ENCODE measurements around the gene SAT2. TPM values are rescaled to one million over a fixed set of nuclear protein-coding genes. Genes with fewer than 3 reads are reported as not detected.

SAT2 gene
- total RNA-seq, 1 donor from 2014 or later: 82.1 TPM

GRCh38 chr17:7634384-7634783 lies 6.8 kb upstream of the SAT2 start:
- Mint-ChIP-seq H3K36me3 (ENCODE audit: low read depth) (no peaks in the 10 kb centered on the region), H3K27me3 (ENCODE audit: low read depth) (peaks cover 1% of the 10 kb centered on the region), H3K9me3 (ENCODE audit: low read depth) (no peaks in the 10 kb centered on the region), H3K4me1 (ENCODE audit: low read depth) (no peaks in the 10 kb centered on the region), H3K27ac (ENCODE audit: unreplicated experiment) (no peak overlapping the region), H3K4me3 (ENCODE audit: unreplicated experiment) (no peak overlapping the region)
- peak; percentile 75 for TF ChIP-seq CTCF (IDR thresholded peaks at IDR 0.05)
- no peak for DNase-seq (ENCODE audit: low spot score)

GRCh38 chr17:7633093-7633492 lies 5.5 kb upstream of the SAT2 start:
- Mint-ChIP-seq H3K36me3 (ENCODE audit: low read depth) (no peaks in the 10 kb centered on the region), H3K9me3 (ENCODE audit: low read depth) (no peaks in the 10 kb centered on the region), H3K27ac (ENCODE audit: unreplicated experiment) (no peak overlapping the region), H3K27me3 (ENCODE audit: low read depth) (no peaks in the 10 kb centered on the region), H3K4me3 (ENCODE audit: unreplicated experiment) (no peak overlapping the region), H3K4me1 (ENCODE audit: low read depth) (no peaks in the 10 kb centered on the region)
- DNase-seq (ENCODE audit: low spot score): no peak
- no peak for TF ChIP-seq CTCF (IDR thresholded peaks at IDR 0.05)

- Mint-ChIP-seq H3K4me3 (ENCODE audit: unreplicated experiment) (no peak overlapping the region), H3K9me3 (ENCODE audit: low read depth) (no peaks in the 10 kb centered on the region), H3K36me3 (ENCODE audit: low read depth) (no peaks in the 10 kb centered on the region), H3K4me1 (ENCODE audit: low read depth) (peaks cover 3% of the 10 kb centered on the region), H3K27me3 (ENCODE audit: low read depth) (no peaks in the 10 kb centered on the region), H3K27ac (ENCODE audit: unreplicated experiment) (no peak overlapping the region)
- no peak for DNase-seq (ENCODE audit: low spot score)
- peak; percentile 77 for TF ChIP-seq CTCF (IDR thresholded peaks at IDR 0.05)
Measured at GRCh38 chr17:7632492-7632894, 4.9 kb upstream of the SAT2 start.

- peaks cover 8% of the 10 kb centered on the region for H3K4me1 Mint-ChIP-seq (ENCODE audit: low read depth)
- no peaks in the 10 kb centered on the region for H3K36me3 Mint-ChIP-seq (ENCODE audit: low read depth)
- DNase-seq (ENCODE audit: low spot score): no peak
- H3K27ac Mint-ChIP-seq (ENCODE audit: unreplicated experiment): no peak overlapping the region
- H3K9me3 Mint-ChIP-seq (ENCODE audit: low read depth): no peaks in the 10 kb centered on the region
- TF ChIP-seq CTCF (IDR thresholded peaks at IDR 0.05): no peak
- no peaks in the 10 kb centered on the region for H3K27me3 Mint-ChIP-seq (ENCODE audit: low read depth)
- no peak overlapping the region for H3K4me3 Mint-ChIP-seq (ENCODE audit: unreplicated experiment)
Measured at GRCh38 chr17:7631398-7632380, 4.1 kb upstream of the SAT2 start.

- Mint-ChIP-seq H3K36me3 (ENCODE audit: low read depth) (peaks cover 2% of the 10 kb centered on the region), H3K4me3 (ENCODE audit: unreplicated experiment) (no peak within 1 kb of the TSS), H3K9me3 (ENCODE audit: low read depth) (no peaks in the 10 kb centered on the region), H3K27ac (ENCODE audit: unreplicated experiment) (no peak within 1 kb of the TSS), H3K4me1 (ENCODE audit: low read depth) (peaks cover 14% of the 10 kb centered on the region), H3K27me3 (ENCODE audit: low read depth) (no peaks in the 10 kb centered on the region)
- DNase-seq (ENCODE audit: low spot score): no peak
- no peak for TF ChIP-seq CTCF (IDR thresholded peaks at IDR 0.05)
Measured at GRCh38 chr17:7629939-7630571, 2.4 kb upstream of the SAT2 start, which contains the start of gene SHBG. Gene SHBG, plus strand, starts transcription at chr17:7630135. Its CDS starts 38 bp downstream, at chr17:7630173.

Data from chondrocyte (in vitro differentiated cells).